Naive B cell (primary cell): ENCODE results near the gene DHDDS. TPM values are rescaled to one million over a fixed set of nuclear protein-coding genes. Genes with fewer than 3 reads are reported as not detected.

ENCODE experiments used
- ATAC-seq, 2 donors: fragments of 150-1000 bp; cut with Tn5 transposase; 2 replicates each; pipeline ENCODE4 v1.10.0; 2021; ENCODE audit warnings: low read depth in 2 of 2, mild to moderate bottlenecking in 2 of 2, moderate library complexity in 2 of 2
- DNase-seq: peaks from one replicate; pipeline ENCODE4 v3.0.0; 2022
- H3K27ac Mint-ChIP-seq, 6 donors: one replicate each; pipeline ENCODE4 v1.8.0; 2020 to 2022; ENCODE audit warnings: mild to moderate bottlenecking in 6 of 6, mixed read lengths in 6 of 6, moderate library complexity in 5 of 6, inconsistent platforms in 2 of 6
- H3K27me3 Mint-ChIP-seq, 3 donors: one replicate each; pipeline ENCODE4 v1.8.0; 2021 to 2022; ENCODE audit warnings: mixed read lengths in 3 of 3, mild to moderate bottlenecking in 1 of 3
- H3K36me3 Mint-ChIP-seq, 2 donors: one replicate each; pipeline ENCODE4 v1.8.0; 2020 to 2022; ENCODE audit warnings: mixed read lengths in 2 of 2, inconsistent platforms in 1 of 2, mild to moderate bottlenecking in 1 of 2
- H3K4me1 Mint-ChIP-seq, 3 donors: one replicate each; pipeline ENCODE4 v1.8.0; 2020 to 2022; ENCODE audit warnings: mixed read lengths in 3 of 3, inconsistent platforms in 1 of 3, mild to moderate bottlenecking in 1 of 3, moderate library complexity in 1 of 3
- H3K4me3 Mint-ChIP-seq, 8 donors: one replicate each; pipeline ENCODE4 v1.8.0; 2020 to 2022; ENCODE audit warnings: mild to moderate bottlenecking in 8 of 8, mixed read lengths in 8 of 8, moderate library complexity in 8 of 8, inconsistent platforms in 2 of 8
- H3K9me3 Mint-ChIP-seq, 7 donors: one replicate each; pipeline ENCODE4 v1.8.0; 2020 to 2022; ENCODE audit warnings: mixed read lengths in 7 of 7, mild to moderate bottlenecking in 5 of 7, inconsistent platforms in 2 of 7, moderate library complexity in 1 of 7
- polyA plus RNA-seq, 6 donors: library from polyadenylated mRNA; unstranded; fragments of 300-500 nt; fragmentation: Illumina TruSeq; gene quantifications; one replicate each; pipeline ENCODE4 v1.2.3, GENCODE V29; 2021; ENCODE audit warnings: low read depth in 6 of 6

DHDDS gene
- polyA plus RNA-seq, 6 donors from 2014 or later = 15.9 to 27.9 (median 21.9) TPM

GRCh38 chr1:26472901-26473845 lies 41.1 kb downstream of the DHDDS start:
- peak overlapping the region; percentile 85 to 97 (median 93) for H3K27ac Mint-ChIP-seq
- H3K9me3 Mint-ChIP-seq = no peaks in the 10 kb centered on the region
- peaks cover 28 to 49% (median 42%) of the 10 kb centered on the region in 3 donors for H3K4me1 Mint-ChIP-seq
- H3K4me3 Mint-ChIP-seq = peak overlapping the region; percentile 85 to 99 (median 94)
- DNase-seq (peak; percentile 96), ATAC-seq (peak; percentile 76 to 77)
- H3K36me3 Mint-ChIP-seq = peaks cover 0 to 5% of the 10 kb centered on the region in 2 donors
- H3K27me3 Mint-ChIP-seq = no peaks in the 10 kb centered on the region

DNA sequence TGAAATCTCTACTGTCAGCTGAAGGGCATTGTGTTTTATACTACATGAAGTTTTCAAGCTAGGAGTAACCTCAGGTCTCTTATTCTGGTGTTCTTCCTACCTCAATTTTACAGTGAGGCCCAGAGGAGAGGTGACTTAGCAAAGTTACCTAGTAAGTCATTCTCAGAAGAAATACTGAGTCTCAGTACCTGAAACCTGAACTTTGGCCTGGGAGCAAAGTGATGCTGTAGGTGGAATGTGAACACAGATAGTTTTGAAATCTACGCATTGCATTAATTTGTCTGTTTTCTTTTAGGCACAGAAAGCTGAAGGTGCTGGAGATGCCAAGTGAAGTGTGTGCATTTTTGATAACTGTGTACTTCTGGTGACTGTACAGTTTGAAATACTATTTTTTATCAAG lies 42.7 kb downstream of the DHDDS start:
- Mint-ChIP-seq H3K36me3 (peaks cover 0 to 5% of the 10 kb centered on the region in 2 donors), H3K27ac (peak overlapping the region in 2 of 6 donors; percentile 49 to 54), H3K9me3 (no peaks in the 10 kb centered on the region)

DNA sequence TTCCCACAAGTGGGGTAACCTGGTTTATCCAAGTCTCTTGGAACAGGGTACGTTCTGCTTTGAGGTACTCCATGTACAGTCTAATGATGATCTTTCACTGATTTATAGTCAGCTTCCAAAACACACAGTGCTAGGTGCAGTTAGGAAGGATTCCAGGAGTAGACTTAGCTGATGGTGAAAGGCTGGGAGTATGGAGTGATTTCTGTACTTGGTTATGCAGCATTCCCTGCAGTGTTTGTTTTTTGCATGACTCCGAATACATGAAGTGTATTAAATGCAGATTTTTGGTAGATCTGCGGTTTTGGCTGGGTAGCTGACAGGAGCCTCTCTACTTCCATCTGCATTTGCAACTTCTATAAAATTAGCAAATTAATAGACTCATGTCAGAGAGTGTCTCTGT lies 43.9 kb downstream of the DHDDS start:
- DNase-seq (no peak), ATAC-seq (no peak)
- H3K4me3 Mint-ChIP-seq = peak overlapping the region in 1 of 8 donors; percentile 48
- no peaks in the 10 kb centered on the region for H3K9me3 Mint-ChIP-seq
- H3K36me3 Mint-ChIP-seq = peaks cover 0 to 5% of the 10 kb centered on the region in 2 donors
- H3K27ac Mint-ChIP-seq = peak overlapping the region in 2 of 6 donors; percentile 50 to 57
- peaks cover 20 to 39% (median 35%) of the 10 kb centered on the region in 3 donors for H3K4me1 Mint-ChIP-seq
- no peaks in the 10 kb centered on the region for H3K27me3 Mint-ChIP-seq

More for the DNA sequence above, 42.7 kb downstream of the DHDDS start:
- Mint-ChIP-seq H3K4me3 (peak overlapping the region in 4 of 8 donors; percentile 25 to 99 (median 36)), H3K27me3 (no peaks in the 10 kb centered on the region), H3K4me1 (peaks cover 32 to 50% (median 47%) of the 10 kb centered on the region in 3 donors)
- DNase-seq (no peak), ATAC-seq (no peak)

- no peaks in the 10 kb centered on the region for H3K27me3 Mint-ChIP-seq
- no peak overlapping the region for H3K4me3 Mint-ChIP-seq
- no peaks in the 10 kb centered on the region for H3K9me3 Mint-ChIP-seq
- H3K27ac Mint-ChIP-seq = peak overlapping the region in 3 of 6 donors; percentile 25 to 50 (median 47)
- H3K4me1 Mint-ChIP-seq = peaks cover 16 to 29% (median 29%) of the 10 kb centered on the region in 3 donors
- ATAC-seq (no peak), DNase-seq (no peak)
- H3K36me3 Mint-ChIP-seq = peaks cover 0 to 5% of the 10 kb centered on the region in 2 donors
These were observed 44.8 kb downstream of the DHDDS start for GRCh38 chr1:26476958-26477357.

- Mint-ChIP-seq H3K4me3 (peak overlapping the region in 1 of 8 donors; percentile 54), H3K36me3 (peaks cover 0 to 5% of the 10 kb centered on the region in 2 donors), H3K9me3 (no peaks in the 10 kb centered on the region), H3K4me1 (peaks cover 16 to 29% (median 29%) of the 10 kb centered on the region in 3 donors), H3K27me3 (no peaks in the 10 kb centered on the region), H3K27ac (peak overlapping the region in 4 of 6 donors; percentile 25 to 82 (median 66))
- no peak for DNase-seq
- ATAC-seq = no peak
These were observed 45.5 kb downstream of the DHDDS start for GRCh38 chr1:26477446-26478152.

- ATAC-seq = no peak
- Mint-ChIP-seq H3K36me3 (peaks cover 0 to 5% of the 10 kb centered on the region in 2 donors), H3K27ac (no peak overlapping the region)
These were observed 46.0 kb downstream of the DHDDS start for GRCh38 chr1:26478159-26478558.

GRCh38 chr1:26478988-26479387 lies 46.9 kb downstream of the DHDDS start:
- Mint-ChIP-seq H3K27ac (peak overlapping the region; percentile 29 to 88 (median 54)), H3K9me3 (no peaks in the 10 kb centered on the region), H3K4me1 (peaks cover 16 to 31% (median 19%) of the 10 kb centered on the region in 3 donors), H3K4me3 (no peak overlapping the region), H3K27me3 (no peaks in the 10 kb centered on the region), H3K36me3 (peaks cover 0 to 5% of the 10 kb centered on the region in 2 donors)
- DNase-seq = no peak
- no peak for ATAC-seq

More at GRCh38 chr1:26478159-26478558, 46.0 kb downstream of the DHDDS start:
- Mint-ChIP-seq H3K4me3 (peak overlapping the region in 1 of 8 donors; percentile 54), H3K9me3 (no peaks in the 10 kb centered on the region), H3K27me3 (no peaks in the 10 kb centered on the region), H3K4me1 (peaks cover 16 to 33% (median 27%) of the 10 kb centered on the region in 3 donors)
- no peak for DNase-seq

DNA sequence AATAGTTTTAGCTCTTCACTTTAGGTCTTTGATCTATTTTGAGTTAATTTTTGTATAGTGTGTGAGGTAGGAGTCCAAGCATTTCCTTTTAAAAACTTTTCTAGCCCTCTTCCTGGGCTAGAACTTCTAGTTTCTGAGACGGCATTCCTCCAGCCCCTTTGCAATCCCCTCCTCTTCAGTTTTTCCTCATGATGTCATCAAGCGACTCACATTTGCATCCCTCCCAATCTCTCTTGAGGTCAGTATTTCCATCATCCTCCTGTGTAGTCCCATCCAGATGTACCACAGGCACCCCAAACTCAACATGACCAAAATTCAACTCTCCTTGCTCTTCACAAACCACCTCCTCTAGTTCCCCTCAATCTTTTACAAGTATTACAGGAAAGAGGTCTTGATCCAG lies 50.8 kb downstream of the DHDDS start:
- Mint-ChIP-seq H3K27me3 (no peaks in the 10 kb centered on the region), H3K36me3 (no peaks in the 10 kb centered on the region), H3K9me3 (no peaks in the 10 kb centered on the region), H3K4me1 (peaks cover 0 to 24% (median 11%) of the 10 kb centered on the region in 3 donors), H3K4me3 (no peak overlapping the region), H3K27ac (peak overlapping the region in 4 of 6 donors; percentile 8 to 79 (median 64))
- ATAC-seq (no peak), DNase-seq (no peak)

GRCh38 chr1:26483980-26484379 lies 51.9 kb downstream of the DHDDS start:
- no peaks in the 10 kb centered on the region for H3K27me3 Mint-ChIP-seq
- H3K27ac Mint-ChIP-seq = peak overlapping the region in 3 of 6 donors; percentile 72 to 90 (median 84)
- peaks cover 0 to 15% (median 7%) of the 10 kb centered on the region in 3 donors for H3K4me1 Mint-ChIP-seq
- H3K36me3 Mint-ChIP-seq = no peaks in the 10 kb centered on the region
- DNase-seq (no peak), ATAC-seq (no peak)
- H3K9me3 Mint-ChIP-seq = no peaks in the 10 kb centered on the region
- no peak overlapping the region for H3K4me3 Mint-ChIP-seq

- Mint-ChIP-seq H3K4me1 (peaks cover 0 to under 1% (median 0%) of the 10 kb centered on the region in 3 donors), H3K27me3 (no peaks in the 10 kb centered on the region), H3K4me3 (no peak overlapping the region), H3K36me3 (no peaks in the 10 kb centered on the region), H3K27ac (no peak overlapping the region), H3K9me3 (no peaks in the 10 kb centered on the region)
- DNase-seq (no peak), ATAC-seq (no peak)
These were observed 58.0 kb downstream of the DHDDS start for GRCh38 chr1:26490155-26490554.

DNA sequence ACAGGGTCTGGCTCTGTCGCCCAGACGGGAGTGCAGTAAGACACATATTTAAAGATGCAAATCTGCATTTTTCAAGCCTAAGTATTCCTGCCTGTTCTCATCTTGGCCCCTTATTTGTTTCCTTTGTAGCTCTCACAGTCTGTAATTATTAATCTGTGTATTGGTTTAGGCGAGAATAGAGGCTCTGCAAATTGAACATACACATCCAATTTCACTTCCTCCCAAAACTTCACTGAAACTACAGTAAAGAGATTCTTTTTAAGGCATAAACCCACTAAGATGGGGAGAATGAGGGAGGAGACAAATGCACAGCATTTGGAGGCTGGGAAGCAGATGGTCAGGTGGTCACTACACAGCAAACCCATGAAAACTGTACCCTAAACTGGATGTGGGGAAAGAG lies 61.1 kb downstream of the DHDDS start:
- H3K27ac Mint-ChIP-seq = no peak overlapping the region
- no peaks in the 10 kb centered on the region for H3K9me3 Mint-ChIP-seq

DNA sequence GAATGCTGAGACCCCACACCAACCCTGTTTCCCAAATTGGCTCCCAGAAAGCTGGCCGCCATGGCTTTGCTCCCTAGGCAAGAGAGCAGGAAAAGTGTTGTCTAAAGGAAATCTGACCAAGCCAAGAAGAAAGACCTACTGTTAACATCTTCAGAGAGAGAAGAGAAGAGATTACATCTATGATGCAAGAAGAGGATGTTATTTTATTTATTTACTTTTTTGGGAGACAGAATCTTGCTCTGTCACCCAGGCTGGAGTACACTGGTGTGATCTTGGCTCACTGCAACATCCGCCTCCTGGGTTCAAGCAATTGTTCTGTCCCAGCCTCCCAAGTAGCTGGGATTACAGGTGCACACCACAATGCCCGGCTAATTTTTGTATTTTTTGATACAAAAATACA lies 61.8 kb downstream of the DHDDS start:
- Mint-ChIP-seq H3K4me1 (peaks cover 2 to 4% (median 2%) of the 10 kb centered on the region in 3 donors), H3K4me3 (no peak overlapping the region), H3K27me3 (no peaks in the 10 kb centered on the region), H3K36me3 (no peaks in the 10 kb centered on the region), H3K27ac (no peak overlapping the region), H3K9me3 (no peaks in the 10 kb centered on the region)
- ATAC-seq (no peak), DNase-seq (no peak)

More for the DNA sequence above, 61.1 kb downstream of the DHDDS start:
- Mint-ChIP-seq H3K27me3 (no peaks in the 10 kb centered on the region), H3K36me3 (no peaks in the 10 kb centered on the region), H3K4me3 (no peak overlapping the region), H3K4me1 (peaks cover 0 to 3% (median 0%) of the 10 kb centered on the region in 3 donors)
- no peak for DNase-seq
- no peak for ATAC-seq

DNA sequence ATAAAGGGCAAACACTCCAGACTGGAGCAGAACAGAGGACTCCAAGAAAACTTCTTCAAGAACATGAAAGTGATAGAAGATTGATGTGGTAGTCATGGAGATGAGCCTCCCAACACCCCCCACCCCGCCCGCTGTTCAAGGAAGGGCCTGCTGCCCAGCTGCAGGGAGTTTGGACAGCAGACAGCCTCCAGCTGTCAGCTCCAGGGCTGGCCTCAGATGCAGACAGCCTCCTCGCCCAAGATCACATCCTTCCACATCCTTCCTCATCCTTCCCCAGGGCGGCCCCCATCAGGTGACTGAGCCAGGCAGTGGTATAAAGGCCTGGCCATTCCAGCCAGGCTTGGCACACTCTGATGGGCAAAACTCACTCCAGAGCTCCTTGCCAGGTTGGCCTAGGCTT lies 64.7 kb downstream of the DHDDS start:
- no peaks in the 10 kb centered on the region for H3K36me3 Mint-ChIP-seq
- H3K27me3 Mint-ChIP-seq = no peaks in the 10 kb centered on the region
- H3K4me1 Mint-ChIP-seq = peaks cover 7 to 11% (median 11%) of the 10 kb centered on the region in 3 donors
- DNase-seq = no peak
- peak overlapping the region in 1 of 6 donors; percentile 75 for H3K27ac Mint-ChIP-seq
- ATAC-seq = no peak
- no peak overlapping the region for H3K4me3 Mint-ChIP-seq
- H3K9me3 Mint-ChIP-seq = no peaks in the 10 kb centered on the region
